PFSK-1 (cell line): ENCODE data around the gene ACSL5.

Source experiments
- FOXP2 ChIP-seq: optimal IDR thresholded peaks from 2 replicates; pipeline ENCODE3; 2011; ENCODE audit warnings: borderline replicate concordance, control low read depth, inconsistent platforms; ENCODE audit not compliant: insufficient read depth; ENCODE audit errors: extremely low read length, extremely low read depth
- POLR2AphosphoS5 ChIP-seq: IDR thresholded peaks from 2 replicates; pipeline ENCODE4 v1.6.1; 2012; ENCODE audit warnings: low read depth, mild to moderate bottlenecking, control low read depth, low read length, moderate library complexity
- REST ChIP-seq, 2 experiments: IDR thresholded peaks; 2 replicates each; pipeline versions ENCODE4 v1.6.1 to v1.8.0; 2011 to 2012; ENCODE audit warnings: low read depth in 2 of 2, low read length in 2 of 2, control low read depth in 1 of 2, inconsistent platforms in 1 of 2, mild to moderate bottlenecking in 1 of 2, moderate library complexity in 1 of 2; ENCODE audit not compliant: insufficient read depth in 1 of 2
- TAF1 ChIP-seq: IDR thresholded peaks from 2 replicates; pipeline ENCODE4 v1.6.1; 2012; ENCODE audit warnings: low read length, control low read depth, borderline replicate concordance; ENCODE audit not compliant: insufficient read depth

- no peak for TF ChIP-seq REST (IDR thresholded peaks at IDR 0.05; ENCODE audit: insufficient read depth in 1 of 2, low read depth in 2 of 2, low read length in 2 of 2)
- TF ChIP-seq POLR2AphosphoS5 = no peak
- TF ChIP-seq TAF1 = no peak
- TF ChIP-seq FOXP2 = no peak
Observed at GRCh38 chr10:112447620-112447928, 73.7 kb downstream of the ACSL5 start.
